Fibroblast of mammary gland (primary cell): Measurements from ENCODE around the gene LYRM4.

Source experiments
- DNase-seq: peaks from one replicate; pipeline ENCODE4 v3.0.0-alpha.2; 2010; ENCODE audit warnings: low read depth
- H3K4me3 ChIP-seq: 2 replicates; pipeline ENCODE4 v1.5.1; 2011; ENCODE audit warnings: low read depth, mild to moderate bottlenecking, low read length, moderate library complexity; ENCODE audit not compliant: control insufficient read depth
- TF ChIP-seq, protein P1 (sequence below): conservative IDR thresholded peaks from 2 replicates; pipeline ENCODE4 v1.5.1; 2011; ENCODE audit warnings: low read depth, low read length, inconsistent platforms; ENCODE audit not compliant: control insufficient read depth, insufficient read depth

LYRM4 gene

DNA sequence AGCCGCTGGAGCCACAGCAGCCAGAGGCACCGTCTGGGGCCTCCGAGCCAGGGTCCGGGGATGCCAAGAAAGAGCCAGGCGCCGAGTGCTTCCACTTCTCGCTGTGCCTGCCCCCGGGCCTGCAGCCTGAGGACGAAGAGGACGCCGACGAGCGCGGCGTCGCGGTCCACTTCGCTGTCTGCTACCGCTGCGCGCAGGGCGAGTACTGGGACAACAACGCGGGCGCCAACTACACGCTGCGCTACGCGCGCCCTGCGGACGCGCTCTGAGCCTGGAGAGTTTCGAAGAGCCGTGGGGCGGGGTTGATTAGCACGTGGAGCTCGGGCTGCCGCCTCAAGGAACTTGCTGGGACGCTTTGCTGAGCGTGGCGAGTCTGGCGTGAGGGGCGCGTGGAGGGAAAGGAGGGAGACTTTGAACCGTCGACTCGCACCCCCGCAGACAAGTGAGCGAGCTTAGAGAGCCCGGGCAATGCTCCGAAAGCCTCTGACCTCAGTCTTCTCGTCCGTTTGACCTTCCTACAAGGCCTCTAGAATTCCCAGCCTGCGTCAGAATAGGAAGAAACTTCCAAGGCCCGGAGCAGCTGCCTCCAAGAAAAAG is 174.4 kb downstream of the LYRM4 start:
- H3K4me3 ChIP-seq = no peak overlapping the region

DNA sequence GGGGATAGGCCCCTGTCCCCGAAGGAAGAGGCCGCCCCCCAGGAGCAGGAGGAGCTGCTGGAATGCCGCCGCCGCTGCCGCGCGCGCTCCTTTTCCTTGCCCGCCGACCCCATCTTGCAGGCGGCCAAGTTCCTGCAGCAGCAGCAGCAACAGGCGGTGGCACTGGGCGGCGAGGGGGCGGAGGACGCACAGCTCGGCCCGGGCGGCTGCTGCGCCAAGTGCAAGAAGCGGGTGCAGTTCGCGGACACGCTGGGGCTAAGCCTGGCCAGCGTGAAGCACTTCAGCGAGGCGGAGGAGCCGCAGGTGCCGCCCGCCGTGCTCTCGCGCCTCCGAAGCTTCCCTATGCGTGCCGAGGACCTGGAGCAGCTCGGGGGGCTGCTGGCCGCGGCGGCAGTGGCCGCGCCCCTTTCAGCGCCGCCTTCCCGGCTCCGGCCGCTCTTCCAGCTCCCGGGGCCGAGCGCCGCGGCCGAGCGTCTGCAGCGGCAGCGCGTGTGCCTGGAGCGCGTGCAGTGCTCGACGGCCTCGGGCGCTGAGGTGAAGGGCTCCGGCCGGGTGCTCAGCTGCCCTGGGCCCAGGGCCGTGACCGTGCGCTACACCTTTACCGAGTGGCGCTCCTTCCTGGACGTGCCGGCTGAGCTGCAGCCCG is 175.0 kb downstream of the LYRM4 start:
- peak overlapping the region; percentile 49 for H3K4me3 ChIP-seq
- TF ChIP-seq, protein P1, sequence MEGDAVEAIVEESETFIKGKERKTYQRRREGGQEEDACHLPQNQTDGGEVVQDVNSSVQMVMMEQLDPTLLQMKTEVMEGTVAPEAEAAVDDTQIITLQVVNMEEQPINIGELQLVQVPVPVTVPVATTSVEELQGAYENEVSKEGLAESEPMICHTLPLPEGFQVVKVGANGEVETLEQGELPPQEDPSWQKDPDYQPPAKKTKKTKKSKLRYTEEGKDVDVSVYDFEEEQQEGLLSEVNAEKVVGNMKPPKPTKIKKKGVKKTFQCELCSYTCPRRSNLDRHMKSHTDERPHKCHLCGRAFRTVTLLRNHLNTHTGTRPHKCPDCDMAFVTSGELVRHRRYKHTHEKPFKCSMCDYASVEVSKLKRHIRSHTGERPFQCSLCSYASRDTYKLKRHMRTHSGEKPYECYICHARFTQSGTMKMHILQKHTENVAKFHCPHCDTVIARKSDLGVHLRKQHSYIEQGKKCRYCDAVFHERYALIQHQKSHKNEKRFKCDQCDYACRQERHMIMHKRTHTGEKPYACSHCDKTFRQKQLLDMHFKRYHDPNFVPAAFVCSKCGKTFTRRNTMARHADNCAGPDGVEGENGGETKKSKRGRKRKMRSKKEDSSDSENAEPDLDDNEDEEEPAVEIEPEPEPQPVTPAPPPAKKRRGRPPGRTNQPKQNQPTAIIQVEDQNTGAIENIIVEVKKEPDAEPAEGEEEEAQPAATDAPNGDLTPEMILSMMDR = no peak
- peak; percentile 9 for DNase-seq

More for the DNA sequence above, 174.4 kb downstream of the LYRM4 start:
- TF ChIP-seq, protein P1 = no peak
- DNase-seq = no peak

DNA sequence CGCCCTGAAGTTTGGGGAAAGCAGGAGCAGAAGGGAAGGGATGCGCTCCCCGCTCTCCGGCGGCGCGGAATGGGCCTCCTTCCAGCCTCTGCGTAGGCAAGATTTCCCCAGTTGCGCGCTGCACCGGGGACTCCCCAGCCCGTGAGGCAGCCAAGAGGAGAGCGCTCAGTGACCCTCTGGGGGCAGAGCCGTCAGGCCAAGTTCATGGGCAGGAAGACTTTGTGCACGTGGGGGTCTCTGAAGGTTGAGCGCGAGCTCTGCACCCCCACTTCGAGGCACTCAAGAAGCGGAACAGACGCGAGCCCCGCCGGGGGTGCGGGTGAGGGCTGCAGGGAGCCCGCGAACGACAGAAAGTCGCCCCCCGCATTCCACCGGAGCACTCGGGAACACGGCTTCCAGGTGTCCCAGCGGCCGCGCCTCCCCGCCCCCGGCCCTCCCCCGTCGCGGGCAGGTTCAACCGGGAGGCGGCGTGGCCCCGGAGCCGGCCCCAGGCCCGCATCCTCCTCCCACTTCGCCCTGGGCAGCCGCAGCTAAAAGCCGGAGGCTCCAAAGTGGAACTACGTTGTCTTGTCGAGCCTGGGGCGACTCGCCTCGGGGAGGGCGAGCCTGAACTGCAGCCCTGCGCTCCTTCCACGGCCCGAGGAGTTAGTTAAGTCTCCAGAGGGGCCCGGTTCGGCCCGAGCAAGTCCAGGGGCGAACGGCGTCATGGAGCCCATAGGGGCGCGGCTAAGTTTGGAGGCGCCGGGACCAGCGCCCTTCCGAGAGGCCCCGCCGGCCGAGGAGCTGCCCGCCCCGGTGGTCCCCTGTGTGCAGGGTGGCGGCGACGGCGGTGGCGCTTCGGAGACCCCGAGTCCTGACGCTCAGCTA is 175.7 kb downstream of the LYRM4 start, which contains the start of gene PPP1R3G:
Gene PPP1R3G (plus strand): TSS at position 561 of the 867 bp plus-strand sequence. CDS start 145 bp downstream, at position 706.
- peak; percentile 64 for DNase-seq
- H3K4me3 ChIP-seq = peak within 1 kb of the TSS; percentile 49
- TF ChIP-seq, protein P1 = no peak

DNA sequence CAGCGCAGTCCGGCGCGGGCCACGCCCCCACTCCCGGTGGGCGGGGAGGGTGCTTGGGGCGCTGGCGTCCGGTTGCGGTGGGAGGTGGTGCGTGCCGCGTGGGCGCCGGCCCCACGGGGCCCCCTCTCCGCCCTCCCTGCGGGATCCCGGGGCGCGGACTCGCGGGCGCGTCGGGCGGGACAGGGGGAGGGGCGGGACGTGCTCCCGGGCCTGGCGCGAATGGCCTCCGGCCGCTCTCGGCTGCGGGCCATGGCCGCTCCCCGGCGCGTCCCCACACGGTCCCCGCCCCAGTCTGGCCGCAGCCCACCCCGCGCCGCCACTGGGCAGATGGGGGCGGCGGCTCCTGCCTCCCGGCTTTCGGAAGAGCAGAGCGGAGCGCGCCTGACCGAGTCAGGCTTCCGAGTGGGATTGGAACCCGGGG is 176.4 kb downstream of the LYRM4 start:
- peak overlapping the region; percentile 49 for H3K4me3 ChIP-seq
- peak; percentile 7 for DNase-seq
- TF ChIP-seq, protein P1 = no peak

DNA sequence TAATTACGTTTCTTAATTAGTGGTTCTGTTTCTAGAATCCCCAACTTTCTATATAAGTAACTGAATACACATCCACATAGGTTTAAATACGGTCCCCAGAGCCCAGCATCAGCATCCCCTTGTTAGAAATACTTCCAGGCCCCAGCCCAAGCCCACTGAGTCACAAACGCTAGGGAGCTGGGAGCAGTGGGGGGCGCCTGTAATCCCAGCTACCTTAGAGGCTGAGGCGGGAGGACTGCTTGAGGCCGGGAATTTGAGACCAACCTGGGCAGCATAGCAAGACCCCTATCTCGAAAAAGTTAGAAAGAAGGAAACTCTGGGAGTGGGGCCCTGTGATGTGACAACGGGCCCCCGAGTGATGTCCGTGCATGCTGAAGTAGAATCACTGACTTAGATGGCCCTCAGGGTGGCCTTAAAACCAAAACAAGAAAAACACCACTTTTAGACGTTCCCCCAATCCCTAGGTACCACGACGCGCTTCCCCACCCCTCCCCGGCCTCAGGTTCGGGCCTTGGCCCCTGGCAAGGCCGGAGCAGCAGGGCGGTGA is 176.9 kb downstream of the LYRM4 start:
- TF ChIP-seq, protein P1 = no peak
- no peak for DNase-seq
- H3K4me3 ChIP-seq = no peak overlapping the region

DNA sequence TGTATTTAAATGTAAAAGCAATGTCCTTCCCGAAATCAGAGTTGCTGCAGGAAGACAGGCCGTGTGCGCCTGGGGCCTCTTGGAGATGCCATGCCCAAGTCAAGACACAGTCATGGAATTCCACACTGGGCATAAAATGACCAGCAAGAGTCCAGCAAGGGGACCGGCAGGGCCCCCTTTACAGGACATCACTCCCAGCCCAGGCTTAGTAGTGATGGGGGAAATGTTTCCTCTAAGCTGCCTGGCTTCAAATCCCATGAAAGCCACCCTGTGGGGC is 177.5 kb downstream of the LYRM4 start:
- no peak overlapping the region for H3K4me3 ChIP-seq
- DNase-seq = no peak
- TF ChIP-seq, protein P1 = no peak
